Measurements from ENCODE around the gene RSPO3. TPM values are rescaled to one million over a fixed set of nuclear protein-coding genes. Genes with fewer than 3 reads are reported as not detected.
A peak's percentile ranks its signal among the peaks of the same experiment; 100 is the strongest.

The RSPO3 gene
- total RNA-seq, 1 experiment from 2014 or later: not detected

DNA sequence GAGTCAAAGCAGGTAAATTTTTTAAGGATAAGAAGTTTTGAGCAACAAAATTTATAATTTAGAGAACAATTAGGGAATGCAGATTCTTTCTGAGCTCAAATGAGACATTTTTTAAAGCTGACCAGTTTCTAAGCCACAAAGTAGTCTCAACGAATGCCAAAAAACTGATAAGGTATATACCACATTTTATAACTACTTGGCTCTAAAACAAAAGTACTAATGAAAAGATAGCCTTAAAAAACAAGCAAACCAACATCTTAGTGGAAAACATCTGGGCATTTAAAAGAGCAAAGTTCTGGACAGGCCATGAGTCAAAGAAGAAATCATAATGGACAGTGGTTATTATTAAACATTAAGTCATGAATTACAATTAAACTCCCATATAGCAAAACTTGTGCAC lies 125.0 kb downstream of the RSPO3 start:
- ChIA-PET CTCF (no interaction called here), POLR2A (ENCODE audit: unreplicated experiment) (no interaction called here)
- Histone ChIP-seq H3K9me3 (ENCODE audit: insufficient read depth, low read depth) (no peaks in the 10 kb centered on the region), H3K4me1 (replicated peaks; ENCODE audit: insufficient read depth) (no peaks in the 10 kb centered on the region), H3K4me3 (no peak overlapping the region), H3F3A (ENCODE audit: insufficient read depth, low read depth) (no peaks in the 10 kb centered on the region), H4K20me1 (ENCODE audit: insufficient read depth) (no peaks in the 10 kb centered on the region), H3K27me3 (ENCODE audit: insufficient read depth, low read depth) (no peaks in the 10 kb centered on the region), H3K4me2 (no peak overlapping the region), H3K79me2 (ENCODE audit: low read depth) (no peaks in the 10 kb centered on the region), H3K27ac (no peak overlapping the region), H3K36me3 (ENCODE audit: low read depth) (no peaks in the 10 kb centered on the region), H2AFZ (peak overlapping the region; percentile 42; the same call in 1 of the 2 replicates), H3K9me2 (ENCODE audit: insufficient read depth) (no peaks in the 10 kb centered on the region; the same call in 1 of the 2 replicates)
- no TSS peak for BruUV-seq (replicated peaks)
- no peak for TF ChIP-seq EZH2 (IDR thresholded peaks at IDR 0.05; ENCODE audit: low read depth)
- TF ChIP-seq, protein P1, sequence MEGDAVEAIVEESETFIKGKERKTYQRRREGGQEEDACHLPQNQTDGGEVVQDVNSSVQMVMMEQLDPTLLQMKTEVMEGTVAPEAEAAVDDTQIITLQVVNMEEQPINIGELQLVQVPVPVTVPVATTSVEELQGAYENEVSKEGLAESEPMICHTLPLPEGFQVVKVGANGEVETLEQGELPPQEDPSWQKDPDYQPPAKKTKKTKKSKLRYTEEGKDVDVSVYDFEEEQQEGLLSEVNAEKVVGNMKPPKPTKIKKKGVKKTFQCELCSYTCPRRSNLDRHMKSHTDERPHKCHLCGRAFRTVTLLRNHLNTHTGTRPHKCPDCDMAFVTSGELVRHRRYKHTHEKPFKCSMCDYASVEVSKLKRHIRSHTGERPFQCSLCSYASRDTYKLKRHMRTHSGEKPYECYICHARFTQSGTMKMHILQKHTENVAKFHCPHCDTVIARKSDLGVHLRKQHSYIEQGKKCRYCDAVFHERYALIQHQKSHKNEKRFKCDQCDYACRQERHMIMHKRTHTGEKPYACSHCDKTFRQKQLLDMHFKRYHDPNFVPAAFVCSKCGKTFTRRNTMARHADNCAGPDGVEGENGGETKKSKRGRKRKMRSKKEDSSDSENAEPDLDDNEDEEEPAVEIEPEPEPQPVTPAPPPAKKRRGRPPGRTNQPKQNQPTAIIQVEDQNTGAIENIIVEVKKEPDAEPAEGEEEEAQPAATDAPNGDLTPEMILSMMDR (conservative IDR thresholded peaks at IDR 0.05): no peak
- no peak for DNase-seq
- intact Hi-C loops (cut with micrococcal nuclease; ENCODE audit: unreplicated experiment): no loop called here

Other genes starting within 250 kb of the RSPO3 start
- gene RNF146, start 148.2 kb downstream of the RSPO3 start, total RNA-seq (2021): 26.0 and 28.6 TPM in 2 replicates
- gene ECHDC1, start 224.9 kb downstream of the RSPO3 start, total RNA-seq (2021): 50.4 and 51.4 TPM in 2 replicates